ENCODE measurements around the gene IGSF6.

Gene IGSF6

DNA sequence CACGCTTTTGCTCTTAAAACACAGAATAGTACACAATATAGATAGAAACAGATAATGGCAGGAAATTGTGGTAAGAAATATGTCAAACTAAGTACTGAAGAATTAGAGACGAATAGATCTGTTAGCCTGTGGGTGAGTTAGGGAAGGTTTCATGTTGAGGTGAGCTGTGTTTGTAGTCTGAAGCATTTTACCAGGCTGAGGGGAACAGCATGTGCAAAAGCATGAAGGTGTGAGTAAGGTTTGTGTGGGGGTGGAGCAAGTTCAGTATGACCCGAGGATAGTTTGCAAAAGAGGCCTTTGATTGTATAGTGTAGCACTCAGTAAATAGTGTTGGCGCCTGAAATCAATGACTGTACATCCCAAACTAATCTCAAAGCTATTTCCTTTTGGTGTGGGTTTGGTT lies 13.8 kb downstream of the IGSF6 start:
- ChIA-PET POLR2A (no interaction called here), CTCF (interaction anchor here (0.6 to 1.2 kb wide), 5 partner anchors 17 to 439 kb away, joined by 3 to 4 read pairs (median 3); no protein-coding TSS in a partner anchor)
- no peak overlapping the region for H3K27ac ChIP-seq (ENCODE audit: extremely low read depth, low read depth, low read length)
- H3K4me3 ChIP-seq (ENCODE audit: low read depth, low read length) = no peak overlapping the region
- TF ChIP-seq IKZF3 (tag by site-specific recombination; IDR thresholded peaks at IDR 0.05) = no peak
- TF ChIP-seq KLF7 (tag by site-specific recombination; IDR thresholded peaks at IDR 0.05; ENCODE audit: borderline replicate concordance) = no peak
- TF ChIP-seq, protein P1, sequence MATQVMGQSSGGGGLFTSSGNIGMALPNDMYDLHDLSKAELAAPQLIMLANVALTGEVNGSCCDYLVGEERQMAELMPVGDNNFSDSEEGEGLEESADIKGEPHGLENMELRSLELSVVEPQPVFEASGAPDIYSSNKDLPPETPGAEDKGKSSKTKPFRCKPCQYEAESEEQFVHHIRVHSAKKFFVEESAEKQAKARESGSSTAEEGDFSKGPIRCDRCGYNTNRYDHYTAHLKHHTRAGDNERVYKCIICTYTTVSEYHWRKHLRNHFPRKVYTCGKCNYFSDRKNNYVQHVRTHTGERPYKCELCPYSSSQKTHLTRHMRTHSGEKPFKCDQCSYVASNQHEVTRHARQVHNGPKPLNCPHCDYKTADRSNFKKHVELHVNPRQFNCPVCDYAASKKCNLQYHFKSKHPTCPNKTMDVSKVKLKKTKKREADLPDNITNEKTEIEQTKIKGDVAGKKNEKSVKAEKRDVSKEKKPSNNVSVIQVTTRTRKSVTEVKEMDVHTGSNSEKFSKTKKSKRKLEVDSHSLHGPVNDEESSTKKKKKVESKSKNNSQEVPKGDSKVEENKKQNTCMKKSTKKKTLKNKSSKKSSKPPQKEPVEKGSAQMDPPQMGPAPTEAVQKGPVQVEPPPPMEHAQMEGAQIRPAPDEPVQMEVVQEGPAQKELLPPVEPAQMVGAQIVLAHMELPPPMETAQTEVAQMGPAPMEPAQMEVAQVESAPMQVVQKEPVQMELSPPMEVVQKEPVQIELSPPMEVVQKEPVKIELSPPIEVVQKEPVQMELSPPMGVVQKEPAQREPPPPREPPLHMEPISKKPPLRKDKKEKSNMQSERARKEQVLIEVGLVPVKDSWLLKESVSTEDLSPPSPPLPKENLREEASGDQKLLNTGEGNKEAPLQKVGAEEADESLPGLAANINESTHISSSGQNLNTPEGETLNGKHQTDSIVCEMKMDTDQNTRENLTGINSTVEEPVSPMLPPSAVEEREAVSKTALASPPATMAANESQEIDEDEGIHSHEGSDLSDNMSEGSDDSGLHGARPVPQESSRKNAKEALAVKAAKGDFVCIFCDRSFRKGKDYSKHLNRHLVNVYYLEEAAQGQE (tag by site-specific recombination; IDR thresholded peaks at IDR 0.05) = no peak
- TF ChIP-seq ZNF155 (tag by site-specific recombination; IDR thresholded peaks at IDR 0.05) = no peak
- TF ChIP-seq ZNF76 (tag by site-specific recombination; IDR thresholded peaks at IDR 0.05; ENCODE audit: borderline replicate concordance, low read depth) = no peak
- TF ChIP-seq ZNF248 (tag by site-specific recombination; IDR thresholded peaks at IDR 0.05) = no peak
- TF ChIP-seq ZNF776 (tag by site-specific recombination; IDR thresholded peaks at IDR 0.05; ENCODE audit: borderline replicate concordance) = no peak
- no peak for TF ChIP-seq ZNF596 (tag by site-specific recombination; IDR thresholded peaks at IDR 0.05)
- no peak for TF ChIP-seq ZNF132 (tag by site-specific recombination; IDR thresholded peaks at IDR 0.05; ENCODE audit: borderline replicate concordance)
- no peak for TF ChIP-seq ZNF623 (tag by site-specific recombination; IDR thresholded peaks at IDR 0.05)
- no peak for TF ChIP-seq BCL11B (tag by site-specific recombination; IDR thresholded peaks at IDR 0.05; ENCODE audit: low read depth)
- no peak for TF ChIP-seq ZNF23 (tag by site-specific recombination; IDR thresholded peaks at IDR 0.05; ENCODE audit: borderline replicate concordance)
- no peak for TF ChIP-seq ZNF211 (tag by site-specific recombination; IDR thresholded peaks at IDR 0.05; ENCODE audit: low read depth)
- TF ChIP-seq SALL2 (tag by site-specific recombination; IDR thresholded peaks at IDR 0.05; ENCODE audit: borderline replicate concordance) = no peak
- TF ChIP-seq, protein P2, sequence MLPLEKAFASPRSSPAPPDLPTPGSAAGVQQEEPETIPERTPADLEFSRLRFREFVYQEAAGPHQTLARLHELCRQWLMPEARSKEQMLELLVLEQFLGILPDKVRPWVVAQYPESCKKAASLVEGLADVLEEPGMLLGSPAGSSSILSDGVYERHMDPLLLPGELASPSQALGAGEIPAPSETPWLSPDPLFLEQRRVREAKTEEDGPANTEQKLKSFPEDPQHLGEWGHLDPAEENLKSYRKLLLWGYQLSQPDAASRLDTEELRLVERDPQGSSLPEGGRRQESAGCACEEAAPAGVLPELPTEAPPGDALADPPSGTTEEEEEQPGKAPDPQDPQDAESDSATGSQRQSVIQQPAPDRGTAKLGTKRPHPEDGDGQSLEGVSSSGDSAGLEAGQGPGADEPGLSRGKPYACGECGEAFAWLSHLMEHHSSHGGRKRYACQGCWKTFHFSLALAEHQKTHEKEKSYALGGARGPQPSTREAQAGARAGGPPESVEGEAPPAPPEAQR (tag by site-specific recombination; IDR thresholded peaks at IDR 0.05) = no peak
- no peak for TF ChIP-seq ZFHX2 (tag by site-specific recombination; conservative IDR thresholded peaks at IDR 0.05)
- no peak for TF ChIP-seq ZNF48 (tag by site-specific recombination; IDR thresholded peaks at IDR 0.05)
- TF ChIP-seq ZNF426 (tag by site-specific recombination; IDR thresholded peaks at IDR 0.05) = no peak
- no peaks in the 10 kb centered on the region for H3K4me1 ChIP-seq (ENCODE audit: control insufficient read depth, insufficient read depth, low read length)
- peaks cover 0 to 9% of the 10 kb centered on the region in 2 experiments; a peak in 1 of 3 replicates for H3K36me3 ChIP-seq (ENCODE audit: control insufficient read depth in 2 of 2, insufficient read depth in 1 of 2, low read length in 2 of 2)
- H3K9me3 ChIP-seq (ENCODE audit: control insufficient read depth, insufficient read depth, low read depth, low read length) = no peaks in the 10 kb centered on the region

DNA sequence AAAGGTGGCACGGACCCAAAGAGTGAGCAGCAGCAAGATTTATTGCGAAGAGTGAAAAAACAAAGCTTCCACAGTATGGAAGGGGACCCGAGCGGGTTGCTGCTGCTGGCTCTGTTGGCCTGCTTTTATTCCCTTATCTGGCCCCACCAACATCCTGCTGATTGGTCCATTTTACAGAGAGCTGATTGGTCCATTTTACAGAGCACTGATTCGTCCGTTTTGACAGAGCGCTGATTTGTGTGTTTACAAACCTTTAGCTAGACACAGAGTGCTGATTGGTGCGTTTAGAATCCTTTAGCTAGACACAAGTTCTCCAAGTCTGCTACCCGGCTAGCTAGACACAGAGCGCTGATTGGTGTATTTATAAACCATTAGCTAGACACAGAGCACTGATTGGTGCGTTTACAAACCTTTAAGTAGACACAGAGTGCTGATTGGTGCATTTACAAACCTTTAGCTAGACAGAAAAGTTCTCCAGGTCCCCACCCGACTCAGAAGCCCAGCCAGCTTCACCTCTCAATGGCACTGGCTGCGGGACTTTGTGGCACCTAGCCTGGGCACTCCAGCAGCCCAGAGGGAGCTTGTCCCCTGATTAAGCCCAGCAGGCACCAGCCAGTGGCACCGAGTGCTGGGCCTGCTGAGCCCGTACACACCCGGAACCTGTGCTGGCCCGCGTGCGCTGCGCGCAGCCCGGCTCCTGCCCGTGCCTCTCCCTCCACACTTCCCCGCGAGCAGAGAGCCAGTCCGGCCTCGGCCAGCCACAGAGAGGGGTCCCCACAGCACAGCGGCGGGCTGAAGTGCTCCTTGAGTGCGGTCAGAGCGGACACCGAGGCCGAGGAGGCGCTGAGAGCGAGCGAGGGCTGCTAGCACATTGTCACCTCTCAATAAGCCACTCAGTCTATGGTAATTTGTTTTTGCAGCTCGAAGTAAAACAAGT lies 15.1 kb downstream of the IGSF6 start:
- ChIA-PET POLR2A (no interaction called here), CTCF (interaction anchor here (0.6 to 0.7 kb wide), 2 partner anchors 440 to 1362 kb away, joined by 3 read pairs; no protein-coding TSS in a partner anchor)
- H3K36me3 ChIP-seq (ENCODE audit: control insufficient read depth in 2 of 2, insufficient read depth in 1 of 2, low read length in 2 of 2) = peaks cover 0 to 9% of the 10 kb centered on the region in 2 experiments; a peak in 1 of 3 replicates
- H3K27ac ChIP-seq (ENCODE audit: extremely low read depth, low read depth, low read length) = no peak overlapping the region
- no peak overlapping the region for H3K4me3 ChIP-seq (ENCODE audit: low read depth, low read length)
- H3K9me3 ChIP-seq (ENCODE audit: control insufficient read depth, insufficient read depth, low read depth, low read length) = no peaks in the 10 kb centered on the region
- no peaks in the 10 kb centered on the region for H3K4me1 ChIP-seq (ENCODE audit: control insufficient read depth, insufficient read depth, low read length)
- TF ChIP-seq, protein P3, sequence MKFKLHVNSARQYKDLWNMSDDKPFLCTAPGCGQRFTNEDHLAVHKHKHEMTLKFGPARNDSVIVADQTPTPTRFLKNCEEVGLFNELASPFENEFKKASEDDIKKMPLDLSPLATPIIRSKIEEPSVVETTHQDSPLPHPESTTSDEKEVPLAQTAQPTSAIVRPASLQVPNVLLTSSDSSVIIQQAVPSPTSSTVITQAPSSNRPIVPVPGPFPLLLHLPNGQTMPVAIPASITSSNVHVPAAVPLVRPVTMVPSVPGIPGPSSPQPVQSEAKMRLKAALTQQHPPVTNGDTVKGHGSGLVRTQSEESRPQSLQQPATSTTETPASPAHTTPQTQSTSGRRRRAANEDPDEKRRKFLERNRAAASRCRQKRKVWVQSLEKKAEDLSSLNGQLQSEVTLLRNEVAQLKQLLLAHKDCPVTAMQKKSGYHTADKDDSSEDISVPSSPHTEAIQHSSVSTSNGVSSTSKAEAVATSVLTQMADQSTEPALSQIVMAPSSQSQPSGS (tag by site-specific recombination; IDR thresholded peaks at IDR 0.05; ENCODE audit: low read depth) = no peak
- TF ChIP-seq ZNF184 (tag by site-specific recombination; IDR thresholded peaks at IDR 0.05) (no peak), ZNF521 (tag by site-specific recombination; IDR thresholded peaks at IDR 0.05) (no peak), ZBTB8A (tag by site-specific recombination; IDR thresholded peaks at IDR 0.05) (no peak), MZF1 (tag by site-specific recombination; IDR thresholded peaks at IDR 0.05; ENCODE audit: borderline replicate concordance) (no peak), ZFP3 (tag by site-specific recombination; IDR thresholded peaks at IDR 0.05; ENCODE audit: low read depth) (no peak), ZNF830 (tag by site-specific recombination; IDR thresholded peaks at IDR 0.05; ENCODE audit: low read depth) (no peak)
- TF ChIP-seq, protein P4, sequence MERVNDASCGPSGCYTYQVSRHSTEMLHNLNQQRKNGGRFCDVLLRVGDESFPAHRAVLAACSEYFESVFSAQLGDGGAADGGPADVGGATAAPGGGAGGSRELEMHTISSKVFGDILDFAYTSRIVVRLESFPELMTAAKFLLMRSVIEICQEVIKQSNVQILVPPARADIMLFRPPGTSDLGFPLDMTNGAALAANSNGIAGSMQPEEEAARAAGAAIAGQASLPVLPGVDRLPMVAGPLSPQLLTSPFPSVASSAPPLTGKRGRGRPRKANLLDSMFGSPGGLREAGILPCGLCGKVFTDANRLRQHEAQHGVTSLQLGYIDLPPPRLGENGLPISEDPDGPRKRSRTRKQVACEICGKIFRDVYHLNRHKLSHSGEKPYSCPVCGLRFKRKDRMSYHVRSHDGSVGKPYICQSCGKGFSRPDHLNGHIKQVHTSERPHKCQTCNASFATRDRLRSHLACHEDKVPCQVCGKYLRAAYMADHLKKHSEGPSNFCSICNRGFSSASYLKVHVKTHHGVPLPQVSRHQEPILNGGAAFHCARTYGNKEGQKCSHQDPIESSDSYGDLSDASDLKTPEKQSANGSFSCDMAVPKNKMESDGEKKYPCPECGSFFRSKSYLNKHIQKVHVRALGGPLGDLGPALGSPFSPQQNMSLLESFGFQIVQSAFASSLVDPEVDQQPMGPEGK (tag by site-specific recombination; IDR thresholded peaks at IDR 0.05) = no peak

All from HEK293 (cell line).